Measurements from ENCODE around the gene EIF4A3.

GRCh38 chr17:80114758-80115157 lies 32.2 kb downstream of the EIF4A3 start:
- TF ChIP-seq POLR2AphosphoS5 (IDR thresholded peaks at IDR 0.05; ENCODE audit: low read depth, low read length) (no peak), POLR2A (IDR thresholded peaks at IDR 0.05; ENCODE audit: low read depth, low read length) (no peak), TAF1 (IDR thresholded peaks at IDR 0.05; ENCODE audit: low read depth, low read length) (no peak), POU2F2 (IDR thresholded peaks at IDR 0.05; ENCODE audit: low read depth, low read length) (no peak), SPI1 (IDR thresholded peaks at IDR 0.05; ENCODE audit: low read depth, low read length) (no peak), PAX5 (IDR thresholded peaks at IDR 0.05; ENCODE audit: insufficient read depth, low read length, severe bottlenecking) (no peak)
